Activated CD4-positive, alpha-beta memory T cell treated with anti-CD3 and anti-CD28 coated beads for 36 hours (primary cell): ENCODE data around the gene MEI1. TPM values are rescaled to one million over a fixed set of nuclear protein-coding genes. Genes with fewer than 3 reads are reported as not detected.

Source experiments
- CTCF ChIA-PET: fragments of 350-600 bp; sonication (Branson Sonifier 250); formaldehyde crosslinking; loops from one replicate; lab custom pipeline; 2021; ENCODE audit warnings: antibody characterized with exemption, inconsistent platforms; lab: Charles Lee
- POLR2A ChIA-PET: fragments of 350-600 bp; sonication (Branson Sonifier 250); formaldehyde crosslinking; loops from one replicate; lab custom pipeline; 2021; ENCODE audit warnings: antibody characterized with exemption; lab: Charles Lee
- DNase-seq: peaks from one replicate; pipeline ENCODE4 v3.0.0-alpha.2; 2020
- H3K27ac Mint-ChIP-seq: one replicate; pipeline ENCODE4 v1.8.0; 2021; ENCODE audit warnings: mixed read lengths
- H3K27me3 Mint-ChIP-seq: one replicate; pipeline ENCODE4 v1.8.0; 2021; ENCODE audit warnings: mixed read lengths
- H3K36me3 Mint-ChIP-seq: one replicate; pipeline ENCODE4 v1.8.0; 2021; ENCODE audit warnings: mixed read lengths
- H3K4me1 Mint-ChIP-seq: one replicate; pipeline ENCODE4 v1.8.0; 2021; ENCODE audit warnings: low read depth, mixed read lengths
- H3K4me3 Mint-ChIP-seq: one replicate; pipeline ENCODE4 v1.8.0; 2021; ENCODE audit warnings: mild to moderate bottlenecking, mixed read lengths
- H3K9me3 Mint-ChIP-seq: one replicate; pipeline ENCODE4 v1.8.0; 2021; ENCODE audit warnings: mixed read lengths
- intact Hi-C: fragments of 100-400 bp; cut with micrococcal nuclease; formaldehyde crosslinking; loops from one replicate; pipeline ENCODE4 v1.15.1; 2023
- total RNA-seq, 2 experiments: library from RNA; stranded (reverse); gene quantifications; one replicate each; pipeline ENCODE4 v1.2.3, GENCODE V29; 2021

MEI1 gene
- total RNA-seq, 2 experiments from 2014 or later, result 51.3 to 52.3 TPM

- Mint-ChIP-seq H3K4me1 (peaks cover 87% of the 10 kb centered on the region), H3K27me3 (no peaks in the 10 kb centered on the region), H3K36me3 (peaks cover 35% of the 10 kb centered on the region), H3K9me3 (no peaks in the 10 kb centered on the region), H3K27ac (peak overlapping the region; percentile 84), H3K4me3 (peak overlapping the region; percentile 6)
- intact Hi-C loops, result no loop called here
- no peak for DNase-seq
- ChIA-PET CTCF (interaction anchor here (1.2 to 6.7 kb wide), 4 partner anchors 9 to 147 kb away, joined by 3 to 69 read pairs (median 5); no protein-coding TSS in a partner anchor), POLR2A (interaction anchor here (0.7 to 7.8 kb wide), 4 partner anchors 13 to 28 kb away, joined by 3 to 66 read pairs (median 18); no protein-coding TSS in a partner anchor)
Observed at GRCh38 chr22:41844513-41844912, 145.2 kb downstream of the MEI1 start.

- CTCF ChIA-PET, result interaction anchor here (2.1 to 2.5 kb wide), 4 partner anchors 10 to 23 kb away, joined by 6 to 17 read pairs (median 8); partner anchors contain the start of gene SREBF2
- intact Hi-C loops, result no loop called here
- Mint-ChIP-seq H3K4me1 (peaks cover 84% of the 10 kb centered on the region), H3K27ac (peak overlapping the region; percentile 4), H3K36me3 (peaks cover 32% of the 10 kb centered on the region), H3K27me3 (no peaks in the 10 kb centered on the region), H3K4me3 (no peak overlapping the region), H3K9me3 (no peaks in the 10 kb centered on the region)
- POLR2A ChIA-PET, result interaction anchor here (0.6 to 7.8 kb wide), 5 partner anchors 12 to 29 kb away, joined by 3 to 66 read pairs (median 5); partner anchors contain the start of gene SREBF2
- DNase-seq, result no peak
Observed at GRCh38 chr22:41845380-41846267, 146.3 kb downstream of the MEI1 start.

GRCh38 chr22:41846268-41846987, 147.1 kb downstream of the MEI1 start:
- peaks cover 76% of the 10 kb centered on the region for H3K4me1 Mint-ChIP-seq
- no peaks in the 10 kb centered on the region for H3K9me3 Mint-ChIP-seq
- peaks cover 27% of the 10 kb centered on the region for H3K36me3 Mint-ChIP-seq
- no peaks in the 10 kb centered on the region for H3K27me3 Mint-ChIP-seq
- H3K27ac Mint-ChIP-seq, result peak overlapping the region; percentile 29
- intact Hi-C loops, result no loop called here
- DNase-seq, result no peak
- ChIA-PET CTCF (interaction anchor here (2.1 to 2.5 kb wide), 4 partner anchors 10 to 24 kb away, joined by 6 to 17 read pairs (median 8); partner anchors contain the start of gene SREBF2), POLR2A (interaction anchor here (0.8 to 1.3 kb wide), 4 partner anchors 13 to 26 kb away, joined by 3 to 6 read pairs (median 4); partner anchors contain the start of gene SREBF2)
- no peak overlapping the region for H3K4me3 Mint-ChIP-seq

GRCh38 chr22:41847300-41847699, 148.0 kb downstream of the MEI1 start:
- intact Hi-C loops, result no loop called here
- H3K4me3 Mint-ChIP-seq, result no peak overlapping the region
- peaks cover 26% of the 10 kb centered on the region for H3K36me3 Mint-ChIP-seq
- DNase-seq, result no peak
- no peaks in the 10 kb centered on the region for H3K9me3 Mint-ChIP-seq
- CTCF ChIA-PET, result interaction anchor here (1.2 to 2.2 kb wide), 4 partner anchors 10 to 101 kb away, joined by 3 to 17 read pairs (median 8); partner anchors contain the start of gene SREBF2
- POLR2A ChIA-PET, result interaction anchor here (0.5 kb wide), 1 partner anchor 80 kb away, joined by 3 read pairs; no protein-coding TSS in a partner anchor
- H3K27ac Mint-ChIP-seq, result peak overlapping the region; percentile 29
- no peaks in the 10 kb centered on the region for H3K27me3 Mint-ChIP-seq
- peaks cover 71% of the 10 kb centered on the region for H3K4me1 Mint-ChIP-seq

GRCh38 chr22:41848468-41848867, 149.2 kb downstream of the MEI1 start:
- intact Hi-C loops, result no loop called here
- Mint-ChIP-seq H3K27ac (peak overlapping the region; percentile 42), H3K36me3 (peaks cover 26% of the 10 kb centered on the region), H3K4me1 (peaks cover 68% of the 10 kb centered on the region), H3K27me3 (no peaks in the 10 kb centered on the region), H3K9me3 (no peaks in the 10 kb centered on the region), H3K4me3 (no peak overlapping the region)
- ChIA-PET CTCF (no interaction called here), POLR2A (interaction anchor here (0.5 kb wide), 2 partner anchors 80 to 392 kb away, joined by 3 to 6 read pairs; no protein-coding TSS in a partner anchor)
- DNase-seq, result no peak

Other genes with a start within 250 kb of the MEI1 start
- 10 to 100 TPM; 55.4 to 60.0 TPM for gene PHF5A, start 230.8 kb upstream of the MEI1 start, total RNA-seq
- 100 to 1,000 TPM; 103 to 105 TPM for gene ACO2, start 230.4 kb upstream of the MEI1 start, total RNA-seq
- gene POLR3H, start 155.0 kb upstream of the MEI1 start, total RNA-seq, result 10 to 100 TPM; 23.3 to 23.8 TPM
- not detected for gene CSDC2, start 138.5 kb upstream of the MEI1 start, total RNA-seq
- 10 to 100 TPM; 45.1 to 46.4 TPM for gene PMM1, start 109.7 kb upstream of the MEI1 start, total RNA-seq
- gene DESI1, start 78.5 kb upstream of the MEI1 start, total RNA-seq, result 10 to 100 TPM; 55.5 to 57.9 TPM
- gene XRCC6, start 78.2 kb upstream of the MEI1 start, total RNA-seq, result 100 to 1,000 TPM; 403 to 409 TPM
- 100 to 1,000 TPM; 236 to 242 TPM for gene SNU13, start 10.6 kb upstream of the MEI1 start, total RNA-seq
- 10 to 100 TPM; 16.1 to 17.6 TPM for gene CCDC134, start 101.2 kb downstream of the MEI1 start, total RNA-seq
- 100 to 1,000 TPM; 131 to 137 TPM for gene SREBF2, start 133.6 kb downstream of the MEI1 start, total RNA-seq
- gene SHISA8, start 215.6 kb downstream of the MEI1 start, total RNA-seq, result 1 to 10 TPM in 1 of 2 experiments, under 1 TPM in 1; 0.97 to 1.1 TPM
- 1 to 10 TPM; 3.2 to 5.0 TPM for gene TNFRSF13C, start 227.3 kb downstream of the MEI1 start, total RNA-seq
- 100 to 1,000 TPM in 1 of 2 experiments, 10 to 100 TPM in 1; 99.9 to 106 TPM for gene CENPM, start 247.6 kb downstream of the MEI1 start, total RNA-seq